HG02759 (cell line): Measurements from ENCODE around the gene CPLX1.

ENCODE experiments used
- ATAC-seq: cut with Tn5 transposase; IDR thresholded peaks from one replicate; pipeline ENCODE4 v1.9.1; 2021; ENCODE audit warnings: mild to moderate bottlenecking, moderate library complexity; ENCODE audit not compliant: unreplicated experiment

CPLX1 gene

GRCh38 chr4:856225-856901, 30.4 kb upstream of the CPLX1 start:
- no peak for ATAC-seq

- no peak for ATAC-seq
Observed at GRCh38 chr4:855880-856224, 29.9 kb upstream of the CPLX1 start.

DNA sequence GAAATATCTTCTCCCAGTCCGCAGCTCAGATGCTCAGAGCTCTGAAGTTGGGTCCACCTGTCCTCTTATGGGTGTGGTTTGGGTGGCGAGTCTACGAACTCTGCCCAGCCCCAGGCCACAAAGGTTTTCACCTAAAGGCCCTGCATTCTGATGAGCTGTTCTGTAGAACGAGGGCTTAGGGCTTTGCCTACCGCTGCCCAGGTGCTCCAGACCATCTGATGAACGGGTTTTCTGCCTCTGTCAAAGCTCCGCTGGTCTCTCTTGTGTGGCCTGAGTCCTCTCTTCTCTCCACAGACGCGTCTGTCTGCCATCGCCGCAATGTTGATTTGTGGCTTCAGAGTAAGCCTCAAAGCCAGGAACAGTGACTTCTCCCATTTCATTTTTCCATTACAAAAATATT, 28.4 kb upstream of the CPLX1 start:
- no peak for ATAC-seq

DNA sequence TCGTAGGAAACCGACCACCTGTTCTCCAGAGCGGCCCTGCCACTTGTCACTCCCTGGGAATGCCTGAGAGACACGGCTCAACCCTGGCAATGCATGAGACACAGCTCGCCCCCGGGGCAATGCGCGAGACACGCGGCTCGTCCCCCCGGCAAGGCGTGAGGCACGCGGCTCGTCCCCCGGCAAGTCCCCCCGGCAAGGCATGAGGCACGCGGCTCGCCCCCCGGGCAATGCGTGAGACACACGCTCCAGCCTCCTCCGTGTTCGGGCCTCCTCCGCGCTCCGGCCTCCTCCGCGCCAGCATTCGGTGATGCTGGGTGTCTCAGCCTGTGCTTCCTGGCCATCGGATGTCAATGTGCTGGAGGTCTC, 27.5 kb upstream of the CPLX1 start:
- ATAC-seq = no peak

DNA sequence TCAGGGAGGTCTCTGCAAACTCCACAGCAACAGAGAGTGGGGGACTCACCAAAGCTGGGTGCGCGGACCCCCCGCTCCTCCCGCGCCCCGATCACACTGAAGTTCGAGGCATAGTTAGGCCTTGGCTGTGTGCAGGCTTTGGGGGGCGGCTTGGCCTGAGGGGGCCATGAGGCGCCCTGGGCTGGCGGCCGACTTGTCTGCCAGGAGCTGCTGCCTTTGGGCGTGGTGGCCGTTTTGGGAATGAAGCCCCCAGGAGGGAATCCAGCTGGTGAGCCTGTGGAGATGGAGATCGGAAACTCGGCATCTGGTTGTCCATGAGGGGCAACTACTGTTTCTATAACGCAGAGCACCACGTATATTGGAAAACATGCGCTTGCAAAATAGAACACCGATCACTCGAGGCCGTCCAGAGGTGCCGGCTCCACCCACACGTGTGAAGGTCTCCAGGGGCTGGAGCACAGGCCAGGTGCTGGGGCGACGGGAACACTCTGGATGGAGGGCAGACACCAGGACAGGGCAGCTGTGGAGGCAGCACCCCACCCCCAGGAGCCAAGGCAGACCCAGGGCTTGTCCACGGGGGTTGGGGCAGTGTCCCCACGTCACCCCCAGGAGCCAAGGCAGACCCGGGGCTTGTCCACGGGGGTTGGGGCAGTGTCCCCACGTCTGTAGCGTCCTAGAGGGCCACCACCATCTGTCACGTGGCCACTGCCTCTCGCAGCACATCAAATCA, 25.9 kb upstream of the CPLX1 start:
- ATAC-seq = no peak

DNA sequence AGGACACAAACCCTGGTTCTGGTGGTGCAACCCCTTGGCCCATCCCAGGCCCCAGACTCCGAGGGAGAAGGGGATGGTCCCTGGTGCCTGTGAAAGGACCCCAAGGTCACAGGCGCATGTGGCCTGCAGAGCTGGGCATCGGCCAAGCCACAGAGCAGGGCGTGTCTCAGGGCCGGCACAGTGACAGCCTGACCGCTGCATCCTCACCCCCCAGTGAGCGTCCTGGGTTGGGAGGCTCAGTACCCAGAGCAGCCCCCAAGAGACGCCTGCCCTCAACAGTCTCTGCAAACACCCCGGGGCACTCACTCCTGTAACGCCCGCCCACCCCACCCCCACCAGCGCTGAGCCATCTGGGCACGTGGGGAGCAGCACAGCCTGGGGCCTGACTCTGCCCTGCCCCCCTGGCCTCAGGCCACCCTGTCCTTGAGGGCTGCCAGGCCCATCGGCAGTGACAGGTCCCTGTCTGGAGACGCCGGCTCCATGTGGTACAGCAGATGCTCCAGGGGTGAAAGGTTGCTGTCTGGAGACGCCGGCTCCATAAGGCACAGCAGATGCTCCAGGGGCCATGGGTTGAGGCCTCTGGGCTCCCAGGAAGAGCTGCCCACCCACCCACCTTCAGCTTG, 24.5 kb upstream of the CPLX1 start:
- ATAC-seq = no peak

DNA sequence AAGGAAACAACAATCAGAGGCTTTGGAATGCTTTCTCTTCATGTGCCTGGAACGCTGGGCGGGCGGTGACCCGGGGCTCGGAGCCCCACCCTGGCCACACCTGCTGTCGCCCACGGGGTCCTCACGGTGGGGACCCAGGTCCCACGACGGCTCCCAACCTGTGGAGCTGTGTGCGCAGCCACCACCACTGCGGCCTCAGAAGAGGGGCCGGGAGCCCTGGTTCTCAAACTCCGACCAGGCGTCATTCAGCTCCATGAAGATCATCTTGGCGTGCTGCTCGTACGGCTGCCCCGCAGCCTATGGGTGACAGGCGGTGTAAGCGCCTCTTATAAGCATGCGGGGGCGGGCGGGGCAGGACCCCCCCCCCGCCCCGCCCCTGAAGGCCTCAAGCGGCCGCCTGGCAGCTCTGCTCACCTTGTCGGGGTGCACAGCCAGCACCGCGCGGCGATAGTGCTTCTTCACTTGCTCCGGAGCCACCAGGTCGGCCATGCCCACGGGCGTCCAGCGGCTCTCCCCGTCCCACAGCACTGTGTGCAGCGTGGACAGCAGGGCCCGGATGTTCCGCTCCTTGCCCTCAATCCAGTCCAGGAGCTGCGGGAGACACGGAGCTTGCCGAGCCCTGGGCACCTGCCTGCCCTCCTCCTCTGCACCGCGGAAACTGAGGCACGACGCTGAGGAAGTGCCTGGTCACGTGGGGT, 23.7 kb upstream of the CPLX1 start:
- no peak for ATAC-seq

DNA sequence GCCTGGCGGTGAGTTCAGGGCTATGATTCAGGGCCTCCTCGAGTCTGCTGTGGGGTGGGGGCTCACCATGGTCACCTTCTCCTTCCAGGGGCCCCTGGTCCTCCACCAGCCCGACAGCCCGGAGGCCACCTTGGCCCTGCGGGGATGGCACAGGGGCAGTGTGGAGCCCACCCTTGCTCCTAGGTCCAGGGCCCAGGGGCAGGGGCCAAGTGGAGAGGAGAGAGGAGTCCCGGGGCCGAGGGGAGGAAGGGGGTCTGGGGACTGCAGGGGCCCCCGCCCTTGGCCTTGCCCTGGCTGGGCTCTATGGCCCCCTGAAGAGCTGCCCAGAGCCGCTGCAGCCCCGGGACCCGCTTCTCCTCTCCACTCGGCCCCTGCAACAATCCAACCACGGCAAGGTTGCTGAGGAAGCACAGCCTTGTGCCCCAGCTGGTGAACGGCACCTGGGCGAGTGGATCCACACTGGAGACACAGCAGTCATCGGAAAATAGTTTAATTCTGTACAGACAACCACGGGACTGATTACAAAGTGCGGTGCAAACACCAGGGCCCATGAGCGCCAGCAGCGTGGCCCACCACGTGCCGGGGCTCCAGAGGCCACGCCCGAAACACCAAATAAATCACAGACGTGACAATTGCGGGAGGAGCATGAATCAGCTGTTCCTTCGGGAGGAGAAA, 23.0 kb upstream of the CPLX1 start:
- ATAC-seq = no peak

GRCh38 chr4:848307-848691, 22.4 kb upstream of the CPLX1 start:
- ATAC-seq = no peak

- ATAC-seq = no peak
Observed at GRCh38 chr4:845836-846251, 19.9 kb upstream of the CPLX1 start.

DNA sequence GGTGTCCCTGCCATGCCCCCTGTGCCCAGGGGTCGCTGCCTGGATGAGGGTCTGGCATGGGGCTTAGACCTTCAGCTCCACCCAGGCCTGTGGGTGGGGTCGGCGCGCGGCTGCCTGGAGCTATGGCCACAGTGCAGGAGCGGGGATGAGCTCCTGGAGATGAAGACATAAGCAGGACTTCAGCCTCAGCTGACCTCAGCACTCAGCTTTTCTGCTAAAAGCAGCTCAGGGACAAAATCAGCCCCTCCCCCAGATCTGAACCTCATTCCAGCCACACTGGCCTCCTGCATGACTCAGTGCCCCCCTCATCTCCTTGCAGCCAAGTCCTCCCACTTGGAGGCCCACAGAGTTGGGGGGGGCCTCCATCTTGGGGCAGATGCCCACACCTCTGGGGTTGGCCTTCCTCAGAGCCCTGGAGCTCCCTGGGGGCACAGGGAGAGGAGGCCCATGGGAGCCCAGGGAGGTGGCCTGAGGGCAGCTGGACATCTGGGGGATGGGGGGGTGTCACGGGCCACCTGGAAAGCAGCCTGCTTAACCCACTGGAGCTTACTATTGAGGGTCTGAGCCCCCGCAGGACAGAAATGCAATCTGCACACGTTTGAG, 19.4 kb upstream of the CPLX1 start:
- no peak for ATAC-seq

DNA sequence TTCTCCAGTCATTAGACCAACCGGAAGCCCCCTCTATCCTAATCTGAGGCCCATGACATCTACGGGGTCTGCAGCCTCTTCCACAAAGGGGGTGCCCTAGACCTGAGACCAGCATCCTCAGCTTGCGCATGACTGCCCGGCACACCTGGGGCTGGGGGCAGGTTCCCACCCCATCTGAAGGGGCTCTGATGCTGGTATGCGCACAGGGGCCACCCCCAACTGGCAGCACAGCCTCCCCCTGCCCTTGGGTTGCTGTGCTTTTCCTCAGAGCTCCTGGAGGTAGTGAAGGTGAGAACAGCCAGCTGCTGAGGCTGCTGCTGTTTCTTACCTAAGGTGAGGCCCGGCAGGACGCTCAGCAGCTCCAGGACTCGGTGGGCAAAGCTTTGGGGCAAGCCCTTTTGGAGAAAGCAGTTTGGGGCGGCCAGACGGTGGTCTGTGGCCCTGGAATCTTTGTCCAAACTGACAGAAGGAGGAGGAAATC, 18.9 kb upstream of the CPLX1 start:
- ATAC-seq = no peak

- no peak for ATAC-seq
Observed at GRCh38 chr4:839675-840443, 13.9 kb upstream of the CPLX1 start.

- ATAC-seq = no peak
Observed at GRCh38 chr4:837772-838171, 11.8 kb upstream of the CPLX1 start.

- no peak for ATAC-seq
Observed at GRCh38 chr4:836750-837301, 10.9 kb upstream of the CPLX1 start.

DNA sequence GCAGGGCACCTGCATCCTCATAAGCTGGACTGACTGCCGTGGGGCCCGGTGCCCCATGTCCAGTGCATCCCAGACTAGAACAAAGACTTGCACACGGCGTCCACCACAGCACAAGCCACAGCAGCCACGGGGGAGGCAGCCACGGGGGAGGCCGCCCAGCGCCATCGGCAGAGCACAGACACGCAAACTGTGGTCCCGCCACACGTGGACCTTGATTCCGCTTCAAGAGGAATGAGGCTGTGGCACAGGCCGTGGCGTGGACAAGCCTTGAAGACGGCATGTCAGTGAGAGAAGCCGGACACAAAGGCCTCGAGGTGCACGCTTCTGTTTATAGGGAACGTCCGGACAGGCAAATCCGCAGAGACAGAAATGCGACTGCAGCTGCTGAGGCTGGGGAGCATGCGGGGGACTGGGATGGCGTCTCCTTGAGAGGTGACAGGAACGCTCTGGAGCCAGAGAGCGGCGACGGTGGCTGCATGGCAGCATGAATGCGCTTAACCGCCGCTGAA, 10.1 kb upstream of the CPLX1 start:
- ATAC-seq = no peak

DNA sequence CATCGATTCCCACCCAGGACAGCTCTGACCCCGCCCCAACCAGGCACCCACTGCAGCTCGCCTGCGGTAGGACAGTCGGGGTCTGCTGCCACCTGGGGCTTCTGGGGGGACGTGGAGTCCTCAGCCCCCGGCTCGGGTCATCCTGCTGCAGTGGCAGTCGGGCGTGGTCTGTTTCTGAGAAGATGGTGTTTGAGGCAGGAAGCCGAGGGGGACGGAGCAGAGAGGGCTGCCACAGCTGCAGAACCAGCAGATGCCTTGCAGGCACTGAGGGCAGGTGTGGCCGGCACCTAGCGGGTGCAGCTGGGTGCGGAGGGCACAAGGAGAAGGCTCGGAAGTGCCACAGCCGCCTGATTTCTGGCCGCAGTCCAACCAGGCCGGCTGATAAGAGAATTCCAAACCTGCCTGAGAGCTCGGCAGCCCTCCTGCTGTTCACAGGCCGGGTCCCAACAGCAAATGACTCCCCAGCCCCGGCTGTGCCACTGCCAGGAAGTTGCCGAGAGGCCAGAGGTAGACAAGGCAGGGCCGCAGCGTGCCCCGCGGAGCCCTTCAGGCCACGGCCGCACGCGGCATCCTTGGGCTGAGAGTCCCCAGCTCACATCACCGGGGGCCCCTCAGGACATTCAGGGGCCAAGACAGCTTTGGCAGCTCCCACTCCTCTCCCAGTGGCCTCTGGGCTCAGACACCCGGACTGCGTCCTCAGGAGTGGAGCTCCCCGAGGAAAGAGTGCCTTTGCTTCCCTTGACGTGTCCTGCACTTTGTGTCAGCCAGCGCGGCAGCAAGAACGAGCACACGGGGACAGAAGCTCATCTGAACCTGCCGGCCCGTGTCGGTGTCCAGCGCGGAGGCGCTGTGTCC, 9.4 kb upstream of the CPLX1 start:
- no peak for ATAC-seq

DNA sequence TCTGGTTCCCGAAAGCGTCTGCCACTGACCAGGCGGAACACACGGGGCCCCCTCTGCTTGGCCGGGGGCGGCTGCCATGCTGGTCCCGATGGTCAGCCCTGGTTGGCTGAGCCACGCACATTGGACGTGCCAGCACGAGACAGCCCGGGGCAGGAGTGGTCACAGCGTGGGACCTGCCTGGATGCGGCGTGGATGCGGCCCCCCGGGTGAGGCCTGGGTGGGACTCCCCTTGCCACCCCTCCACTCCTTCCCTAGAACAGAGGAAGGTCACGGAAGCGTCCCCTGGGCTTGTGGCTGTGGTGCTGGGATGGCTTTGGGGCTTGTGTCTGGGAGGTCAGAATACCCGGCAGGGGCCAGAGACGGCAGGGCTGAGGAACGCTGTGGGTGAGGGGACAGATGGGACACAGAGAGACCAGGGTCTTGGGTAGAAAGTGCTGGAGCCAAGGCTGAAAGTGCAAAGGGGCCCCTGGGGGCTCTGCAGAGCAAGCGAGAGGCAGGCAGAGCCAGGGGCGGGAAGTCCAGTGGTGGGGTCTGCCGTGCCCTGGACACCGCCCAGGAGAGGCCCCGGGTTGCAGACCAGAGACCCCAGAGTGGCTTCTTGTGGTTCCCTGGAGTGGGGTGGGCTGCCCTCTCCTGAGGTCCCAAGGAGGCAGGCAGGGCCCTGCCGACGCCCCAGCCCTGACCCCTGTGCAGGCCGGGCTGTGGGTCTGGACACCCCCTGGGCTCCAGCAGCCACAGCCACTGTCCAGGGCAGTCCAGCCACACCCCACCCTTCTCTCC, 8.6 kb upstream of the CPLX1 start:
- no peak for ATAC-seq
